A549 (cell line): ENCODE measurements around the gene HOXD10. TPM values are rescaled to one million over a fixed set of nuclear protein-coding genes. Genes with fewer than 3 reads are reported as not detected.
A peak's percentile ranks its signal among the peaks of the same experiment; 100 is the strongest.

Experiments used
- ATAC-seq, 2 experiments: fragments of 200-7000 bp in 1 of 2; fragments of >200 bp in 1 of 2; cut with Nextera tagmentation in 1 of 2; cut with Tn5 transposase in 1 of 2; 3 replicates each; pipeline versions ENCODE4 v1.8.0 to v1.9.1; 2018 to 2020; ENCODE audit warnings: mild to moderate bottlenecking in 1 of 2, moderate library complexity in 1 of 2
- CTCF ChIA-PET: fragments of 300-600 bp; sonication (Branson Sonifier 250); formaldehyde crosslinking; extraction: SDS; loops from one replicate; lab custom pipeline; 2021; ENCODE audit warnings: antibody characterized with exemption, inconsistent platforms; lab: Yijun Ruan, JAX
- POLR2A ChIA-PET: fragments of 350-600 bp; formaldehyde crosslinking; extraction: SDS; loops from one replicate; lab custom pipeline; 2021; ENCODE audit warnings: antibody characterized with exemption, inconsistent platforms; lab: Yijun Ruan, JAX
- DNase-seq, 2 experiments: peaks; one replicate each; pipeline versions ENCODE4 v3.0.0 to v3.0.0-alpha.2; 2011 to 2016; ENCODE audit warnings: low read depth in 1 of 2, low spot score in 1 of 2
- FAIRE-seq: peaks from 2 replicates; lab custom pipeline; 2011; peaks lifted over from hg19 to GRCh38; lab: Jason Lieb, UNC
- H3K27ac ChIP-seq, 2 experiments: fragments of >200 bp; sonication (Bioruptor Twin); formaldehyde crosslinking; 3 replicates each; pipeline ENCODE4 v1.5.1; 2016 to 2017
- H3K4me1 ChIP-seq: fragments of >200 bp; sonication (Bioruptor Twin); formaldehyde crosslinking; 3 replicates; pipeline ENCODE4 v1.6.1; 2016
- H3K4me2 ChIP-seq: fragments of >200 bp; sonication (Bioruptor Twin); formaldehyde crosslinking; 3 replicates; pipeline ENCODE4 v1.6.1; 2016
- H3K4me3 ChIP-seq: fragments of >200 bp; sonication (Bioruptor Twin); formaldehyde crosslinking; 3 replicates; pipeline ENCODE4 v1.5.1; 2016
- H3K9me3 ChIP-seq: fragments of >200 bp; sonication (Bioruptor Twin); formaldehyde crosslinking; 3 replicates; pipeline ENCODE4 v1.6.1; 2016
- BCL3 ChIP-seq: fragments of >200 bp; sonication (Bioruptor Twin); formaldehyde crosslinking; IDR thresholded peaks from 3 replicates; pipeline ENCODE4 v1.6.1; 2016
- CBX8 ChIP-seq: fragments of 200-600 bp; sonication (generic); IDR thresholded peaks from 2 replicates; pipeline ENCODE4 v1.6.1; 2016
- CEBPB ChIP-seq, 2 experiments: fragments of >200 bp in 1 of 2; sonication (Bioruptor Twin) in 1 of 2; formaldehyde crosslinking in 1 of 2; IDR thresholded peaks; 2 replicates each; pipeline ENCODE4 v1.6.1; 2012 to 2016
- CHD4 ChIP-seq: fragments of 200-600 bp; sonication (generic); IDR thresholded peaks from 2 replicates; pipeline ENCODE4 v1.6.1; 2016; ENCODE audit warnings: antibody characterized with exemption, mild to moderate bottlenecking, borderline replicate concordance
- EHMT2 ChIP-seq: fragments of 200-600 bp; sonication (generic); IDR thresholded peaks from 2 replicates; pipeline ENCODE4 v1.6.1; 2016; ENCODE audit warnings: antibody characterized with exemption, low read depth, mild to moderate bottlenecking, moderate library complexity
- ESRRA ChIP-seq: fragments of 150-350 bp; IDR thresholded peaks from 2 replicates; pipeline ENCODE4 v1.6.1; 2014; ENCODE audit warnings: mild to moderate bottlenecking, low read length, borderline replicate concordance
- FOXS1 ChIP-seq: fragments of 250-450 bp; sonication (Bioruptor Pico); IDR thresholded peaks from 2 replicates; pipeline ENCODE4 v1.5.0; 2020; ENCODE audit warnings: mild to moderate bottlenecking, moderate library complexity
- HDAC2 ChIP-seq: fragments of 200-600 bp; sonication (generic); IDR thresholded peaks from 2 replicates; pipeline ENCODE4 v1.6.1; 2016
- JUN ChIP-seq, 2 experiments: fragments of >200 bp; sonication (Bioruptor Twin); formaldehyde crosslinking; IDR thresholded peaks; 2 replicates in 1 of 2; 3 replicates in 1 of 2; pipeline ENCODE4 v1.6.1; 2016 to 2017
- MYC ChIP-seq: IDR thresholded peaks from 2 replicates; pipeline ENCODE4 v1.6.1; 2012; ENCODE audit warnings: mild to moderate bottlenecking, inconsistent platforms, low read length, improper control_type of control experiment, borderline replicate concordance
- NR3C1 ChIP-seq: fragments of >200 bp; sonication (Bioruptor Twin); formaldehyde crosslinking; IDR thresholded peaks from 3 replicates; pipeline ENCODE4 v1.6.1; 2017
- RAD21 ChIP-seq, 2 experiments: fragments of >200 bp in 1 of 2; sonication (Bioruptor Twin) in 1 of 2; formaldehyde crosslinking in 1 of 2; IDR thresholded peaks in 1 of 2; conservative IDR thresholded peaks in 1 of 2; 2 replicates in 1 of 2; 3 replicates in 1 of 2; pipeline ENCODE4 v1.6.1; 2012 to 2018; ENCODE audit warnings: inconsistent platforms in 1 of 2
- REST ChIP-seq: fragments of 200-600 bp; sonication (generic); IDR thresholded peaks from 2 replicates; pipeline ENCODE4 v1.6.1; 2016; ENCODE audit warnings: antibody characterized with exemption, mild to moderate bottlenecking, moderate library complexity
- RNF2 ChIP-seq: fragments of 200-600 bp; sonication (generic); IDR thresholded peaks from 2 replicates; pipeline ENCODE4 v1.6.1; 2016; ENCODE audit warnings: low read depth, mild to moderate bottlenecking, antibody characterized with exemption, moderate library complexity, borderline replicate concordance
- SREBF2 ChIP-seq: fragments of 450-650 bp; IDR thresholded peaks from 2 replicates; pipeline ENCODE4 v1.6.1; 2014; ENCODE audit warnings: mild to moderate bottlenecking, moderate library complexity
- USF2 ChIP-seq: fragments of 450-650 bp; IDR thresholded peaks from 2 replicates; pipeline ENCODE4 v1.6.1; 2014; ENCODE audit warnings: antibody characterized with exemption
- WGBS: methylation state at CpG from one replicate; pipeline ENCODE4 v1.1.6; 2017; ENCODE audit errors: missing lambda C conversion rate; 5-methylcytosine and 5-hydroxymethylcytosine counted together
- polyA plus RNA-seq, 4 experiments: library from polyadenylated mRNA; depleted of rRNA in 3 of 4; stranded (reverse); fragments of >200 nt; fragmentation: RNase III in 1 of 4; extraction: RNeasy Plus Mini Kit Qiagen cat#74134 plus additional on column Dnase treatment in 1 of 4; gene quantifications; 2 replicates in 3 of 4; 3 replicates in 1 of 4; pipeline ENCODE4 v1.2.3, GENCODE V29; 2011 to 2017
- TF ChIP-seq, protein P1 (sequence below): fragments of 250-450 bp; sonication (Bioruptor Pico); IDR thresholded peaks from 2 replicates; pipeline ENCODE4 v1.5.0; 2021; ENCODE audit warnings: mild to moderate bottlenecking, moderate library complexity, borderline replicate concordance
- TF ChIP-seq, protein P2 (sequence below): fragments of 150-350 bp; IDR thresholded peaks from 2 replicates; pipeline ENCODE4 v1.6.1; 2014; ENCODE audit warnings: low read depth, mild to moderate bottlenecking, low read length

HOXD10 gene
- polyA plus RNA-seq, 2 of the 4 experiments (the other 2 are of a cell fraction), result 4.3 to 4.8 TPM

GRCh38 chr2:176088937-176089842, 27.4 kb upstream of the HOXD10 start:
- Histone ChIP-seq H3K27ac (no peak overlapping the region), H3K4me2 (peak overlapping the region; percentile 77; the same call in 1 of the 3 replicates), H3K4me1 (peaks cover 7% of the 10 kb centered on the region; the same call in 1 of the 3 replicates), H3K4me3 (no peak overlapping the region), H3K9me3 (no peaks in the 10 kb centered on the region)
- WGBS, result 27% methylated on average over 6 of the region's 6 CpGs
- no peak for ATAC-seq
- peak; percentile 96 for TF ChIP-seq CBX8
- peak; percentile 96 for TF ChIP-seq RNF2
- TF ChIP-seq NR3C1, result no peak
- FAIRE-seq, result no peak
- ChIA-PET CTCF (interaction anchor here (0.6 to 4.8 kb wide), 14 partner anchors 9 to 838 kb away, joined by 3 to 42 read pairs (median 4); partner anchors contain the start of gene HOXD12), POLR2A (no interaction called here)
- no peak for DNase-seq

DNA sequence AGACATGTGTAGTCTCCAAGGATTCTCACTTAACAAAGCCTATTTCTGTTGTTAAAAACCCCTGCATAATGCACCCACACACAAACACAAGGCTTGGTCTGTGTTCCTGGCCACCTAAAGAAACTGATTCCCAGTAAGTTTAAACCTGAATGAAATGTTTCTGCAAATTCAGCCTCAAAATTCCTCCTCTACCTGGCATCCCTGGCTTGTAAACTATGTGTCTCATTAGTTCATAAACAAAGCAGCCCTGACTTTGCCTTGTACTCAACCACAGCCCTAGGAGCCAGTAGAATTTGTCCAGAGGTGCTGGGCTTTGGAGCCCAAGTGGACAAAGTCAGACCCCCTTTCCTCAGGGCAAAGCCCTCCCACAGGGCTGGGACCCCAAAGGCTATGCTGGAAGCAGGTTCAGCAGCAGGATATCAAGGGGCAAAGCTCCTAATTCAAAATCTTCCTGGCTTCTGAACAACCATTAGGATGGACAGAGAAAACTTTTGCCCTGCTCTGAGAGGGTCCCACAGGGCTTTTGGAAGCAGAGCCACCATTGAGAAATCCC, 26.7 kb upstream of the HOXD10 start:
- no peak overlapping the region for H3K4me3 ChIP-seq
- no peak overlapping the region for H3K27ac ChIP-seq
- ChIA-PET POLR2A (no interaction called here), CTCF (interaction anchor here (2.3 kb wide), 1 partner anchor 10 kb away, joined by 13 read pairs; no protein-coding TSS in a partner anchor)
- H3K4me1 ChIP-seq, result peaks cover 7% of the 10 kb centered on the region; the same call in 1 of the 3 replicates
- no peaks in the 10 kb centered on the region for H3K9me3 ChIP-seq
- no peak for TF ChIP-seq FOXS1
- no peak for TF ChIP-seq MYC
- no peak for TF ChIP-seq EHMT2
- TF ChIP-seq, protein P1, sequence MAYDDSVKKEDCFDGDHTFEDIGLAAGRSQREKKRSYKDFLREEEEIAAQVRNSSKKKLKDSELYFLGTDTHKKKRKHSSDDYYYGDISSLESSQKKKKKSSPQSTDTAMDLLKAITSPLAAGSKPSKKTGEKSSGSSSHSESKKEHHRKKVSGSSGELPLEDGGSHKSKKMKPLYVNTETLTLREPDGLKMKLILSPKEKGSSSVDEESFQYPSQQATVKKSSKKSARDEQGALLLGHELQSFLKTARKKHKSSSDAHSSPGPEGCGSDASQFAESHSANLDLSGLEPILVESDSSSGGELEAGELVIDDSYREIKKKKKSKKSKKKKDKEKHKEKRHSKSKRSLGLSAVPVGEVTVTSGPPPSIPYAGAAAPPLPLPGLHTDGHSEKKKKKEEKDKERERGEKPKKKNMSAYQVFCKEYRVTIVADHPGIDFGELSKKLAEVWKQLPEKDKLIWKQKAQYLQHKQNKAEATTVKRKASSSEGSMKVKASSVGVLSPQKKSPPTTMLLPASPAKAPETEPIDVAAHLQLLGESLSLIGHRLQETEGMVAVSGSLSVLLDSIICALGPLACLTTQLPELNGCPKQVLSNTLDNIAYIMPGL, result no peak
- no peak for TF ChIP-seq ESRRA
- TF ChIP-seq SREBF2, result no peak
- no peak for TF ChIP-seq CHD4
- no peak for TF ChIP-seq CBX8
- TF ChIP-seq RAD21 (conservative IDR thresholded peaks at IDR 0.05 in 1 of 2, IDR thresholded peaks at IDR 0.05 in 1 of 2), result no peak
- TF ChIP-seq, protein P2, sequence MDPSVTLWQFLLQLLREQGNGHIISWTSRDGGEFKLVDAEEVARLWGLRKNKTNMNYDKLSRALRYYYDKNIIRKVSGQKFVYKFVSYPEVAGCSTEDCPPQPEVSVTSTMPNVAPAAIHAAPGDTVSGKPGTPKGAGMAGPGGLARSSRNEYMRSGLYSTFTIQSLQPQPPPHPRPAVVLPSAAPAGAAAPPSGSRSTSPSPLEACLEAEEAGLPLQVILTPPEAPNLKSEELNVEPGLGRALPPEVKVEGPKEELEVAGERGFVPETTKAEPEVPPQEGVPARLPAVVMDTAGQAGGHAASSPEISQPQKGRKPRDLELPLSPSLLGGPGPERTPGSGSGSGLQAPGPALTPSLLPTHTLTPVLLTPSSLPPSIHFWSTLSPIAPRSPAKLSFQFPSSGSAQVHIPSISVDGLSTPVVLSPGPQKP, result no peak
- TF ChIP-seq JUN (IDR thresholded peaks at IDR 0.05), result no peak
- TF ChIP-seq BCL3, result no peak
- no peak for TF ChIP-seq HDAC2
- no peak for TF ChIP-seq CEBPB (IDR thresholded peaks at IDR 0.05)
- DNase-seq, result no peak
- no peak overlapping the region for H3K4me2 ChIP-seq
- no peak for FAIRE-seq
- ATAC-seq, result no peak

GRCh38 chr2:176090862-176091261, 25.7 kb upstream of the HOXD10 start:
- FAIRE-seq (no peak), DNase-seq (no peak), ATAC-seq (no peak)
- no peaks in the 10 kb centered on the region for H3K9me3 ChIP-seq
- POLR2A ChIA-PET, result no interaction called here
- CTCF ChIA-PET, result interaction anchor here (1.4 to 2.2 kb wide), 3 partner anchors 11 to 401 kb away, joined by 4 to 8 read pairs (median 6); no protein-coding TSS in a partner anchor
- H3K4me2 ChIP-seq, result no peak overlapping the region
- H3K27ac ChIP-seq, result no peak overlapping the region
- peaks cover 5% of the 10 kb centered on the region; the same call in 1 of the 3 replicates for H3K4me1 ChIP-seq
- no peak for TF ChIP-seq REST
- no peak for TF ChIP-seq USF2
- TF ChIP-seq NR3C1, result no peak
- WGBS, result 60% methylated on average over 5 of the region's 5 CpGs
- H3K4me3 ChIP-seq, result no peak overlapping the region
